IMR-90 (cell line): Measurements from ENCODE around the gene EML6. TPM values are rescaled to one million over a fixed set of nuclear protein-coding genes. Genes with fewer than 3 reads are reported as not detected.

Experiments used
- ATAC-seq: fragments of 200-7000 bp; cut with Tn5 transposase; 2 replicates; pipeline ENCODE4 v1.9.1; 2020; ENCODE audit warnings: low read depth, mild to moderate bottlenecking, moderate library complexity
- BruUV-seq: library from RNA; stranded (reverse); fragments of 400-500 nt; replicated peaks from 2 replicates; lab custom pipeline; 2021; lab: Mats Ljungman, UMichigan
- CTCF ChIA-PET: fragments of 300-600 bp; formaldehyde crosslinking; extraction: SDS; loops from one replicate; lab custom pipeline; 2021; ENCODE audit warnings: antibody characterized with exemption; lab: Yijun Ruan, JAX
- POLR2A ChIA-PET: fragments of 300-600 bp; sonication (Branson Sonifier 250); formaldehyde crosslinking; loops from one replicate; lab custom pipeline; 2022; ENCODE audit warnings: antibody characterized with exemption; ENCODE audit not compliant: unreplicated experiment; lab: Charles Lee
- DNase-seq: peaks from one replicate; pipeline ENCODE4 v3.0.0; 2013
- H2AFZ ChIP-seq: replicated peaks from 2 replicates; pipeline ENCODE3; 2013; ENCODE audit warnings: low read length, mild to moderate bottlenecking; ENCODE audit not compliant: poor library complexity
- H2AK5ac ChIP-seq: 2 replicates; pipeline ENCODE4 v1.6.1; 2013; ENCODE audit warnings: low read depth, low read length, inconsistent platforms
- H2AK9ac ChIP-seq: replicated peaks from 2 replicates; pipeline ENCODE3; 2013; ENCODE audit warnings: mild to moderate bottlenecking, low read depth, low read length, moderate library complexity; ENCODE audit not compliant: poor library complexity
- H2BK120ac ChIP-seq: 2 replicates; pipeline ENCODE4 v1.6.1; 2013; ENCODE audit warnings: low read depth, low read length, inconsistent platforms
- H2BK15ac ChIP-seq: 3 replicates; pipeline ENCODE4 v1.6.1; 2013; ENCODE audit warnings: low read depth, low read length, inconsistent platforms
- H2BK20ac ChIP-seq: 2 replicates; pipeline ENCODE4 v1.6.1; 2013; ENCODE audit warnings: low read depth, mild to moderate bottlenecking, inconsistent platforms, low read length, moderate library complexity
- H2BK5ac ChIP-seq: 2 replicates; pipeline ENCODE4 v1.6.1; 2013; ENCODE audit warnings: mild to moderate bottlenecking, low read depth, low read length, inconsistent platforms; ENCODE audit not compliant: poor library complexity, severe bottlenecking
- H3K14ac ChIP-seq: replicated peaks from 2 replicates; pipeline ENCODE4 v1.6.1; 2013; ENCODE audit warnings: low read depth, low read length, inconsistent platforms
- H3K18ac ChIP-seq: 2 replicates; pipeline ENCODE4 v1.6.1; 2013; ENCODE audit warnings: low read depth, low read length, control low read depth
- H3K23ac ChIP-seq: 2 replicates; pipeline ENCODE4 v1.6.1; 2013; ENCODE audit warnings: low read depth, low read length, inconsistent platforms
- H3K27ac ChIP-seq: 2 replicates; pipeline ENCODE4 v1.5.1; 2013; ENCODE audit warnings: mild to moderate bottlenecking, control low read depth, low read length; ENCODE audit not compliant: insufficient read depth
- H3K27me3 ChIP-seq: 2 replicates; pipeline ENCODE4 v1.6.1; 2013; ENCODE audit warnings: low read length; ENCODE audit not compliant: control insufficient read depth, insufficient read depth
- H3K36me3 ChIP-seq: 2 replicates; pipeline ENCODE4 v1.6.1; 2013; ENCODE audit warnings: low read length, mixed read lengths; ENCODE audit not compliant: control insufficient read depth, insufficient read depth
- H3K4ac ChIP-seq: 2 replicates; pipeline ENCODE4 v1.6.1; 2013; ENCODE audit warnings: low read depth, low read length, inconsistent platforms
- H3K4me1 ChIP-seq: 2 replicates; pipeline ENCODE4 v1.6.1; 2013; ENCODE audit warnings: low read length, mixed read lengths; ENCODE audit not compliant: control insufficient read depth, insufficient read depth
- H3K4me2 ChIP-seq: 2 replicates; pipeline ENCODE4 v1.6.1; 2013; ENCODE audit warnings: low read depth, mild to moderate bottlenecking, control low read depth, low read length, moderate library complexity
- H3K4me3 ChIP-seq: 2 replicates; pipeline ENCODE4 v1.5.1; 2013; ENCODE audit warnings: low read depth, mild to moderate bottlenecking, control low read depth, low read length, moderate library complexity; ENCODE audit not compliant: insufficient read depth
- H3K56ac ChIP-seq: 2 replicates; pipeline ENCODE4 v1.6.1; 2013; ENCODE audit warnings: low read length, inconsistent platforms; ENCODE audit not compliant: insufficient read depth; ENCODE audit errors: extremely low read depth
- H3K79me1 ChIP-seq, 2 experiments: 2 replicates each; pipeline ENCODE4 v1.6.1; 2013; ENCODE audit warnings: low read length in 2 of 2, inconsistent platforms in 1 of 2, low read depth in 1 of 2
- H3K9ac ChIP-seq: 2 replicates; pipeline ENCODE4 v1.6.1; 2013; ENCODE audit warnings: low read depth, low read length, control low read depth
- H3K9me1 ChIP-seq: 2 replicates; pipeline ENCODE4 v1.6.1; 2013; ENCODE audit warnings: low read length, inconsistent platforms; ENCODE audit not compliant: insufficient read depth
- H3K9me3 ChIP-seq: 2 replicates; pipeline ENCODE4 v1.6.1; 2013; ENCODE audit warnings: low read length; ENCODE audit not compliant: control insufficient read depth, insufficient read depth
- H4K20me1 ChIP-seq: 2 replicates; pipeline ENCODE4 v1.6.1; 2013; ENCODE audit warnings: low read length, inconsistent platforms; ENCODE audit not compliant: insufficient read depth
- H4K5ac ChIP-seq: 2 replicates; pipeline ENCODE4 v1.6.1; 2013; ENCODE audit warnings: mild to moderate bottlenecking, low read depth, low read length, control low read depth
- H4K8ac ChIP-seq, 2 experiments: 2 replicates each; pipeline ENCODE4 v1.6.1; 2013; ENCODE audit warnings: low read depth in 2 of 2, low read length in 2 of 2, control low read depth in 1 of 2, inconsistent platforms in 1 of 2
- H4K91ac ChIP-seq: 2 replicates; pipeline ENCODE4 v1.6.1; 2013; ENCODE audit warnings: low read depth, low read length, inconsistent platforms; ENCODE audit not compliant: insufficient read depth
- BHLHE40 ChIP-seq: fragments of 150-350 bp; IDR thresholded peaks from 2 replicates; pipeline ENCODE4 v1.6.1; 2016; ENCODE audit warnings: mild to moderate bottlenecking, low read depth, low read length
- CEBPB ChIP-seq: IDR thresholded peaks from 2 replicates; pipeline ENCODE4 v1.6.1; 2012; ENCODE audit warnings: low read depth, low read length, improper control_type of control experiment
- CHD1 ChIP-seq: IDR thresholded peaks from 2 replicates; pipeline ENCODE4 v1.6.1; 2012; ENCODE audit warnings: low read depth, low read length, improper control_type of control experiment
- CTCF ChIP-seq: conservative IDR thresholded peaks from 2 replicates; pipeline ENCODE4 v1.5.1; 2012; ENCODE audit warnings: mild to moderate bottlenecking, low read depth, low read length, improper control_type of control experiment
- ELK1 ChIP-seq: fragments of 150-350 bp; IDR thresholded peaks from 2 replicates; pipeline ENCODE4 v1.6.1; 2016; ENCODE audit warnings: low read depth, mild to moderate bottlenecking, low read length, moderate library complexity, borderline replicate concordance
- FOS ChIP-seq: fragments of 150-350 bp; IDR thresholded peaks from 2 replicates; pipeline ENCODE4 v1.6.1; 2016; ENCODE audit warnings: low read depth, low read length
- MAFK ChIP-seq: IDR thresholded peaks from 2 replicates; pipeline ENCODE4 v1.6.1; 2012; ENCODE audit warnings: low read depth, low read length, improper control_type of control experiment
- MAZ ChIP-seq: IDR thresholded peaks from 2 replicates; pipeline ENCODE4 v1.6.1; 2012; ENCODE audit warnings: low read depth, mild to moderate bottlenecking, low read length, improper control_type of control experiment, moderate library complexity, borderline replicate concordance
- MXI1 ChIP-seq: IDR thresholded peaks from 2 replicates; pipeline ENCODE4 v1.6.1; 2012; ENCODE audit warnings: low read depth, mild to moderate bottlenecking, low read length, moderate library complexity, borderline replicate concordance
- NFE2L2 ChIP-seq: fragments of 150-350 bp; IDR thresholded peaks from 2 replicates; pipeline ENCODE4 v1.6.1; 2016; ENCODE audit warnings: low read depth, mild to moderate bottlenecking, low read length
- POLR2A ChIP-seq: IDR thresholded peaks from 2 replicates; pipeline ENCODE4 v1.6.1; 2012; ENCODE audit warnings: mild to moderate bottlenecking, low read depth, low read length
- RAD21 ChIP-seq: IDR thresholded peaks from 2 replicates; pipeline ENCODE4 v1.6.1; 2012; ENCODE audit warnings: low read length, improper control_type of control experiment
- RCOR1 ChIP-seq: IDR thresholded peaks from 2 replicates; pipeline ENCODE4 v1.6.1; 2012; ENCODE audit warnings: mild to moderate bottlenecking, low read length, improper control_type of control experiment; ENCODE audit not compliant: insufficient replicate concordance
- RFX5 ChIP-seq: IDR thresholded peaks from 2 replicates; pipeline ENCODE4 v1.8.0; 2012; ENCODE audit warnings: low read depth, mild to moderate bottlenecking, low read length, moderate library complexity
- SMC3 ChIP-seq: fragments of 150-350 bp; IDR thresholded peaks from 2 replicates; pipeline ENCODE4 v1.6.1; 2016; ENCODE audit warnings: low read depth, mild to moderate bottlenecking, antibody characterized with exemption, low read length, moderate library complexity
- USF2 ChIP-seq: fragments of 150-350 bp; IDR thresholded peaks from 2 replicates; pipeline ENCODE4 v1.6.1; 2017; ENCODE audit warnings: mild to moderate bottlenecking, antibody characterized with exemption, low read length, low read depth
- WGBS, 2 experiments: methylation state at CpG; one replicate each; pipeline versions ENCODE4 v1.1.5 to v1.1.7; 2013; ENCODE audit warnings: missing lambda C conversion rate in 2 of 2; ENCODE audit not compliant: insufficient read length in 1 of 2; ENCODE audit errors: extremely low coverage in 2 of 2; 5-methylcytosine and 5-hydroxymethylcytosine counted together
- dilution Hi-C: fragments of 300-500 bp; cut with HindIII; formaldehyde crosslinking; loops from one replicate; pipeline ENCODE4 v1.14.3; 2018; ENCODE audit warnings: low sequenced_read_pairs; ENCODE audit not compliant: unreplicated experiment
- in situ Hi-C: fragments of 300-500 bp; cut with MboI; formaldehyde crosslinking; loops from 3 replicates; pipeline ENCODE4 v1.14.3; 2019; ENCODE audit warnings: low sequenced_read_pairs, inconsistent platforms, mixed read lengths
- intact Hi-C: fragments of 100-400 bp; cut with micrococcal nuclease; formaldehyde crosslinking; loops from 2 replicates; pipeline ENCODE4 v1.10.0; 2022
- polyA plus RNA-seq, 3 experiments: library from polyadenylated mRNA; depleted of rRNA; stranded (reverse); fragments of >200 nt; gene quantifications; 2 replicates each; pipeline ENCODE4 v1.2.3, GENCODE V29; 2012; ENCODE audit warnings: low replicate concordance in 1 of 3
- total RNA-seq: library from RNA; depleted of rRNA; stranded (reverse); fragments of >200 nt; gene quantifications from 2 replicates; pipeline ENCODE4 v1.2.3, GENCODE V29; 2012

The EML6 gene
- total and polyA plus RNA-seq, 2 of the 4 experiments (the other 2 are of a cell fraction) = 0.18 to 0.19 TPM

GRCh38 chr2:54836477-54836876 lies 113.0 kb downstream of the EML6 start:
- H2AK9ac ChIP-seq = no peak overlapping the region
- H3K79me1 ChIP-seq = no peaks in the 10 kb centered on the region
- intact Hi-C loops = no loop called here
- no peak overlapping the region for H3K4me3 ChIP-seq
- H2BK120ac ChIP-seq = no peak overlapping the region
- TF ChIP-seq RCOR1 (no peak), MAZ (no peak), FOS (no peak), ELK1 (no peak), NFE2L2 (no peak), SMC3 (no peak), MXI1 (no peak), BHLHE40 (no peak), CHD1 (no peak), MAFK (no peak), POLR2A (no peak), USF2 (no peak), CTCF (no peak), CEBPB (no peak), RAD21 (no peak), RFX5 (no peak)
- no peak overlapping the region for H4K8ac ChIP-seq
- peaks cover under 1% of the 10 kb centered on the region; the same call in 1 of the 2 replicates for H3K9me3 ChIP-seq
- H3K9ac ChIP-seq = no peak overlapping the region
- no peaks in the 10 kb centered on the region for H3K9me1 ChIP-seq
- H2AK5ac ChIP-seq = no peak overlapping the region
- no peak overlapping the region for H4K91ac ChIP-seq
- H4K5ac ChIP-seq = no peak overlapping the region
- no peak overlapping the region for H2BK15ac ChIP-seq
- H2AFZ ChIP-seq = no peak overlapping the region
- no peak overlapping the region for H2BK20ac ChIP-seq
- CTCF ChIA-PET = no interaction called here
- no peak overlapping the region for H3K4me2 ChIP-seq
- no peak overlapping the region for H3K23ac ChIP-seq
- no peak overlapping the region for H3K14ac ChIP-seq
- ATAC-seq = no peak
- POLR2A ChIA-PET = no interaction called here
- in situ Hi-C loops = loop anchor here (5.0 kb wide), 1 partner anchor 734 kb away; no protein-coding TSS in a partner anchor
- no peak for DNase-seq
- dilution Hi-C loops = no loop called here
- H4K20me1 ChIP-seq = no peaks in the 10 kb centered on the region
- H3K18ac ChIP-seq = no peak overlapping the region
- no peak overlapping the region for H2BK5ac ChIP-seq
- H3K56ac ChIP-seq = no peak overlapping the region
- H3K27me3 ChIP-seq = peaks cover 25% of the 10 kb centered on the region
- H3K4ac ChIP-seq = no peak overlapping the region
- no peaks in the 10 kb centered on the region; the same call in 1 of the 2 replicates for H3K4me1 ChIP-seq
- no TSS peak for BruUV-seq
- H3K36me3 ChIP-seq = no peaks in the 10 kb centered on the region
- no peak overlapping the region for H3K27ac ChIP-seq
- WGBS, 2 experiments = 67% methylated on average over 1 of the region's 4 CpGs; no CpG with 5 or more reads in 1 of the 2 experiments
